Mammary epithelial cell (primary cell): Measurements from ENCODE around the gene ACOT7.

Source experiments
- EZH2 ChIP-seq: IDR thresholded peaks from 2 replicates; pipeline ENCODE4 v1.6.1; 2012; ENCODE audit warnings: low read length, inconsistent platforms, borderline replicate concordance
- TF ChIP-seq, protein P1 (sequence below), 2 donors: IDR thresholded peaks in 1 of 2; conservative IDR thresholded peaks in 1 of 2; 2 replicates each; pipeline ENCODE4 v1.5.1; 2011 to 2012; ENCODE audit warnings: inconsistent platforms in 2 of 2, low read length in 2 of 2, mild to moderate bottlenecking in 2 of 2, control low read depth in 1 of 2, low read depth in 1 of 2; ENCODE audit not compliant: insufficient read depth in 1 of 2; ENCODE audit errors: extremely low read depth in 1 of 2

DNA sequence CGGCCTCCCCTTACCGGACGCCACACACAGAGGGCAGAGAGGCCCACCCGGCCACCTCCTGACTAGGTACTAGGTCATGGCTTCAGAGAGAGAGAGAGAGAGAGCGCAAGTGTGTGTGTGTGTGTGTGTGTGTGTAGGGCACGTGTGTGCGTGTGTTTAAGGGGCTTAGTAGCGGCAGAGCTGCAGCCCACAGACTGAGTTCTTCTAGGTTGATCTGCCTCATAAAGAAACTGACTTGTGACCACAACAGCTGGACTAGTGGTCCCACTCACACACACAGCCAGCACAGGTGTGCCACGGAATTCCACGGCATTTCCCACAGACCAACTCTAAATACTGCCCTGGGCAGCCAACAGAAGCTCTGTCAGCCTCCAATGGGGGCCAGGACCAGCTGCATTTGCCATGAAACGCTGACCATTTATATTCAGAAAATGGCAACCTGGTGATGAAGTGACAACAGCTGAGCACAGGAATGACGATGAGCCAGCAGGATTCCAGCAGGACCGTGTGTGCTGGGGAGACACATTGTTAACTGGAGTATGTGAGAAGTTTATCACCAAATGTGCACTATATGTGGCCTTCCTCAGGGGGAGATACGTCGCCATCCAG, 93.9 kb downstream of the ACOT7 start:
- TF ChIP-seq, protein P1, sequence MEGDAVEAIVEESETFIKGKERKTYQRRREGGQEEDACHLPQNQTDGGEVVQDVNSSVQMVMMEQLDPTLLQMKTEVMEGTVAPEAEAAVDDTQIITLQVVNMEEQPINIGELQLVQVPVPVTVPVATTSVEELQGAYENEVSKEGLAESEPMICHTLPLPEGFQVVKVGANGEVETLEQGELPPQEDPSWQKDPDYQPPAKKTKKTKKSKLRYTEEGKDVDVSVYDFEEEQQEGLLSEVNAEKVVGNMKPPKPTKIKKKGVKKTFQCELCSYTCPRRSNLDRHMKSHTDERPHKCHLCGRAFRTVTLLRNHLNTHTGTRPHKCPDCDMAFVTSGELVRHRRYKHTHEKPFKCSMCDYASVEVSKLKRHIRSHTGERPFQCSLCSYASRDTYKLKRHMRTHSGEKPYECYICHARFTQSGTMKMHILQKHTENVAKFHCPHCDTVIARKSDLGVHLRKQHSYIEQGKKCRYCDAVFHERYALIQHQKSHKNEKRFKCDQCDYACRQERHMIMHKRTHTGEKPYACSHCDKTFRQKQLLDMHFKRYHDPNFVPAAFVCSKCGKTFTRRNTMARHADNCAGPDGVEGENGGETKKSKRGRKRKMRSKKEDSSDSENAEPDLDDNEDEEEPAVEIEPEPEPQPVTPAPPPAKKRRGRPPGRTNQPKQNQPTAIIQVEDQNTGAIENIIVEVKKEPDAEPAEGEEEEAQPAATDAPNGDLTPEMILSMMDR (conservative IDR thresholded peaks at IDR 0.05 in 1 of 2, IDR thresholded peaks at IDR 0.05 in 1 of 2; ENCODE audit: extremely low read depth in 1 of 2, insufficient read depth in 1 of 2, low read depth in 1 of 2, low read length in 2 of 2): no peak
- no peak for TF ChIP-seq EZH2
